ENCODE results near the gene DIP2C.

GRCh38 chr10:484441-484924, 205.0 kb downstream of the DIP2C start:
- no peak for TF ChIP-seq CTCF (IDR thresholded peaks at IDR 0.05)
- TF ChIP-seq EP300 (IDR thresholded peaks at IDR 0.05): no peak
- TF ChIP-seq POLR2AphosphoS5 (IDR thresholded peaks at IDR 0.05): no peak

Measured in stomach (tissue), 4 donors.